Uterus (tissue), 4 donors: ENCODE data around the gene YTHDF1. TPM values are rescaled to one million over a fixed set of nuclear protein-coding genes. Genes with fewer than 3 reads are reported as not detected.

Experiments
- DNase-seq, 2 donors: peaks; one replicate each; pipeline ENCODE4 v3.0.0-alpha.2; 2019 to 2020
- H3K27ac ChIP-seq, 2 donors: fragments of 200-600 bp; sonication (generic); 1 replicate in 1 of 2; 2 replicates in 1 of 2; pipeline ENCODE4 v1.5.1; 2016 to 2018
- H3K27me3 ChIP-seq, 2 donors: fragments of 200-600 bp; sonication (generic); one replicate each; pipeline ENCODE4 v1.5.1; 2018 to 2019; ENCODE audit warnings: control low read depth in 1 of 2
- H3K36me3 ChIP-seq, 2 donors: fragments of 200-600 bp; sonication (generic); one replicate each; pipeline ENCODE4 v1.5.1; 2019; ENCODE audit warnings: control low read depth in 1 of 2
- H3K4me1 ChIP-seq, 2 donors: fragments of 200-600 bp; sonication (generic); one replicate each; pipeline ENCODE4 v1.5.1; 2018 to 2019; ENCODE audit warnings: control low read depth in 1 of 2
- H3K4me3 ChIP-seq, 2 donors: fragments of 200-600 bp; sonication (generic); 1 replicate in 1 of 2; 2 replicates in 1 of 2; pipeline ENCODE4 v1.5.1; 2018 to 2019; ENCODE audit warnings: mild to moderate bottlenecking in 1 of 2
- H3K9me3 ChIP-seq, 2 donors: fragments of 200-600 bp; sonication (generic); one replicate each; pipeline ENCODE4 v1.5.1; 2019; ENCODE audit warnings: control low read depth in 1 of 2
- POLR2A ChIP-seq, 2 donors: fragments of 450-650 bp; IDR thresholded peaks; one replicate each; pipeline ENCODE4 v1.6.1; 2016; ENCODE audit warnings: antibody characterized with exemption in 2 of 2, mild to moderate bottlenecking in 1 of 2, moderate library complexity in 1 of 2
- intact Hi-C: fragments of 100-400 bp; cut with DNase I; formaldehyde crosslinking; loops from one replicate; pipeline ENCODE4 v1.15.1; 2023; ENCODE audit warnings: low total_unique reads
- total RNA-seq, 4 donors: library from RNA; depleted of rRNA in 3 of 4; stranded (reverse); fragments of >200 nt in 3 of 4; gene quantifications; one replicate each; pipeline versions ENCODE4 v1.1.0 to v1.2.4, GENCODE V29; 2014 to 2023
- TF ChIP-seq, protein P1 (sequence below), 4 experiments: fragments of 200-600 bp in 2 of 4; fragments of 450-650 bp in 2 of 4; sonication (generic) in 2 of 4; IDR thresholded peaks; one replicate each; pipeline ENCODE4 v1.5.1; 2016 to 2019; ENCODE audit warnings: antibody characterized with exemption in 4 of 4, mild to moderate bottlenecking in 2 of 4, moderate library complexity in 1 of 4
- donor health status: DM: yes; HTN: yes; CAD: no.

Gene YTHDF1
- total RNA-seq, 4 donors from 2014 or later: 17.9 to 35.8 (median 25.8) TPM

DNA sequence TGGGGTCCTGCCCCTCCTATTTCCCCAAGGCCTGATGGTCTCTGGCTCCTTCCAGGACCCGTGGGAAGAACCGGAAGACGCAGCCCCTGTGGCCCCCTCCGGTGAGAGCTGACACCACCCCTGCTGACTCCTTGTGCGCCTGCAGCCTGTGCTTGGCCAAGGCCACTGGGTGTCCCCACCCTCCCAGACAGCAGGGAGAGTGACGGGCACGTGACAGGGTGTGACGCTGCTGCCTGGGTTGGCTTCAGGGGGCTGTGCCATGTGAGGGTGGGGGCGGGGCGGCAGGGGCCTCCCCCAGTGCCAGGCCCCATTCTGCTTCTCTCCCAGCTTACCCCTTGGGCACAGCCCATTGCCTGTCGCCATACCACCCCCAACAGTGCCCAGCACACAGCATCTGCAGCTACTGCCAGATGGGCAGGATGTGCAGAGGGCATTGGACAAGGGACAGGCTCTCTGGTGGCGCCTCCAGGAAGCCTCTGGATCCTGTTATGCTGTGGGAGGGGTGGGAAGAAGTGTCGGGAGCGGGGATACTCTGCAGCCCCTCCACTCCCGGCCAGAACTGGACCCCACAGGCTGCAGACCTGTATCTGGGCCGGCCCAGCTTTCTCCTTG lies 22.7 kb upstream of the YTHDF1 start:
- no peak for TF ChIP-seq POLR2A (IDR thresholded peaks at IDR 0.05)
- TF ChIP-seq, protein P1, sequence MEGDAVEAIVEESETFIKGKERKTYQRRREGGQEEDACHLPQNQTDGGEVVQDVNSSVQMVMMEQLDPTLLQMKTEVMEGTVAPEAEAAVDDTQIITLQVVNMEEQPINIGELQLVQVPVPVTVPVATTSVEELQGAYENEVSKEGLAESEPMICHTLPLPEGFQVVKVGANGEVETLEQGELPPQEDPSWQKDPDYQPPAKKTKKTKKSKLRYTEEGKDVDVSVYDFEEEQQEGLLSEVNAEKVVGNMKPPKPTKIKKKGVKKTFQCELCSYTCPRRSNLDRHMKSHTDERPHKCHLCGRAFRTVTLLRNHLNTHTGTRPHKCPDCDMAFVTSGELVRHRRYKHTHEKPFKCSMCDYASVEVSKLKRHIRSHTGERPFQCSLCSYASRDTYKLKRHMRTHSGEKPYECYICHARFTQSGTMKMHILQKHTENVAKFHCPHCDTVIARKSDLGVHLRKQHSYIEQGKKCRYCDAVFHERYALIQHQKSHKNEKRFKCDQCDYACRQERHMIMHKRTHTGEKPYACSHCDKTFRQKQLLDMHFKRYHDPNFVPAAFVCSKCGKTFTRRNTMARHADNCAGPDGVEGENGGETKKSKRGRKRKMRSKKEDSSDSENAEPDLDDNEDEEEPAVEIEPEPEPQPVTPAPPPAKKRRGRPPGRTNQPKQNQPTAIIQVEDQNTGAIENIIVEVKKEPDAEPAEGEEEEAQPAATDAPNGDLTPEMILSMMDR (IDR thresholded peaks at IDR 0.05): no peak
- Histone ChIP-seq H3K9me3 (no peaks in the 10 kb centered on the region), H3K4me3 (no peak overlapping the region), H3K4me1 (no peaks in the 10 kb centered on the region), H3K27me3 (no peaks in the 10 kb centered on the region), H3K36me3 (no peaks in the 10 kb centered on the region), H3K27ac (no peak overlapping the region)
- no peak for DNase-seq
- intact Hi-C loops: no loop called here

DNA sequence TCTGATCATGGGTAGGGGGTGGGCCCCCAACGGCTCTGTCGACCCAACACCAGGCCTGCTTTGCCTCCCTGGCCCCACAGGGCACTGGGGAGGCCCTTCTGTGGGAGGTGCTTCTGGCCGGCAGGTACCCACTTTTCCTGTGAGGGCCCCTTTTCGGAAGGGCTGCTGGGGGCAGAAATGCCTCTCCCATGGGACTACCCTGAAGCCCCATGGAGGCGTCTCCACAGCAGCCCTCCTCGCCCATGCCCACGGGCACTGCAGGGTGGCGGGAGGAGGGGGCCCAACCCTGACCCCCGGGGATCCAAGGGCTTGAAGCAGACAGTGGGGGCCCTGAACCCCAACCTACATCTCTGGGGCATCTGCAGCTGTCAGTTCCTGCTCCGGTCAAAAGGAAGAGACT lies 22.1 kb upstream of the YTHDF1 start:
- intact Hi-C loops: no loop called here
- H3K27me3 ChIP-seq: no peaks in the 10 kb centered on the region

DNA sequence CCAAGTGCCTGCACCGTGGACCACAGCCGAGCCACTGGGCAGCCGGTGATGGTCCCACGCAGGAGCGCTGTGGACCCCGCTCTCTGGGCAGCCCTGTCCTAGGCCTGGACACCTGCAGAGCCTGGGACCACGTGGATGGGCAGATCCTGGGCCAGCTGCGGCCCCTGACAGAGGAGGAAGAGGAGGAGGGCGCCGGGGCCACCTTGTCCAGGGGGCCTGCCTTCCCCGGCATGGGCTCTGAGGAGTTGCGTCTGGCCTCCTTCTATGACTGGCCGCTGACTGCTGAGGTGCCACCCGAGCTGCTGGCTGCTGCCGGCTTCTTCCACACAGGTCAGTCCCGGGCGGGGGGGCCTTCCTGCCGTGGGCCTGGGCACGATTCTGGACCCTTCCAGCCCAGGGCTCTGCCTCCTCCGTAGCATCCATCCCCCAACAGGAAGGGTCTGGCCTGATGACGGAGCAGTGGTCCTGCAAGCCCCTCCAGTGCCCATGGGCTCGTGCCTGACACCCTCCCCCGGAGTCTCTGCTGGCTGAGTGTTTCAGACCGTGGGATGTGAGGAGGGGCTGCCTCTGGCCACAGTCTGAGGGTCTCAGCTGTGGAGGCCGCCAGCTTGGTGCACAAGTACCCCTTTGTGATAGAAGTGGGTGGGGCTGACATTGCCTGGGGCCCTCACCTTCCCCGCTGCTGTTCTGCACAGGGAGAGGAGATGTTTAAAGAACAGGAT lies 20.3 kb upstream of the YTHDF1 start:
- no peaks in the 10 kb centered on the region for H3K4me1 ChIP-seq
- TF ChIP-seq, protein P1 (IDR thresholded peaks at IDR 0.05): no peak
- no peak for TF ChIP-seq POLR2A (IDR thresholded peaks at IDR 0.05)
- no peaks in the 10 kb centered on the region for H3K36me3 ChIP-seq
- no peak overlapping the region for H3K27ac ChIP-seq
- H3K4me3 ChIP-seq: no peak overlapping the region
- intact Hi-C loops: no loop called here
- H3K27me3 ChIP-seq: no peaks in the 10 kb centered on the region
- DNase-seq: no peak
- H3K9me3 ChIP-seq: no peaks in the 10 kb centered on the region

More for the DNA sequence above, 22.1 kb upstream of the YTHDF1 start:
- no peak overlapping the region for H3K27ac ChIP-seq
- H3K36me3 ChIP-seq: no peaks in the 10 kb centered on the region
- no peaks in the 10 kb centered on the region for H3K9me3 ChIP-seq
- no peak for TF ChIP-seq POLR2A (IDR thresholded peaks at IDR 0.05)
- TF ChIP-seq, protein P1 (IDR thresholded peaks at IDR 0.05): no peak
- H3K4me1 ChIP-seq: no peaks in the 10 kb centered on the region
- no peak overlapping the region for H3K4me3 ChIP-seq
- DNase-seq: no peak

DNA sequence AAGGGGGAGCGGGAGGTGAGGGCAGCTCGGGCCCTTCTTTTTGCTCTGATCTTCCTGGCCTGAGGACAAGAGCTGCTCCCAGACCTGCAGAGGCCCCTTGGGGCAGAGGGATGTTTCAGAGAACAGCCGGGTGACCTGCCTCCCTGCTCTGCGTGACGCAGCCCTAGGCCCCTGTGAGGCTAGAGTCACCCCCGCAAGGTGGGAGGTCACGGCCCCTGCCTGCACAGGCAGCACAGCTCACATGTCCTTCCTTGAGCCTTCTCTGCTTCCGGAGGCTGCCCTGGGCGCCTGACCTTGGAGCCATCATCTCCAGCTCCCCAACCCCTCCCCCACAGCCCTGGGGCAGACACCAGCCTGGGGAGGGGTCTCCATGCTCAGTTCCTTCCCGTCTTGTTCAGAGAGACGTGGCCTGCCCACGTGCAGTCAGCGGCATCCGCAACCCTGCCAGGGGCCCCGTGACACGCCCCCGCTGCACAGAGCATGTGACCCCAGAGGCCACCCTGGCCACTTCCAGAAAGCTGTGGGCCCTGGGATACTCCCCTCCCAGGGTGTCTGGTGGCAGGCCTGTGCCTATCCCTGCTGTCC lies 19.6 kb upstream of the YTHDF1 start, which contains the start of gene BIRC7:
BIRC7 (plus strand) TSS at position 507 of the 585 bp plus-strand sequence. CDS start 192 bp downstream, outside the sequence.
- DNase-seq: no peak
- TF ChIP-seq, protein P1 (IDR thresholded peaks at IDR 0.05): no peak
- no peak for TF ChIP-seq POLR2A (IDR thresholded peaks at IDR 0.05)
- intact Hi-C loops: no loop called here
- Histone ChIP-seq H3K9me3 (no peaks in the 10 kb centered on the region), H3K27me3 (no peaks in the 10 kb centered on the region), H3K4me1 (no peaks in the 10 kb centered on the region), H3K4me3 (no peak within 1 kb of the TSS), H3K36me3 (no peaks in the 10 kb centered on the region), H3K27ac (no peak within 1 kb of the TSS)
